NOMO-1 treated with dmso at 0.1 percent for 144 hours (cell line): ENCODE results near the gene CHML.

Experiments used
- DNase-seq: peaks from one replicate; lab custom pipeline; 2025; ENCODE audit not compliant: unreplicated experiment; lab: John Stamatoyannopoulos, UW

CHML gene

GRCh38 chr1:241622669-241623068, 17.5 kb downstream of the CHML start:
- no peak for DNase-seq

- no peak for DNase-seq
Observed at GRCh38 chr1:241617426-241617825, 22.7 kb downstream of the CHML start.

DNA sequence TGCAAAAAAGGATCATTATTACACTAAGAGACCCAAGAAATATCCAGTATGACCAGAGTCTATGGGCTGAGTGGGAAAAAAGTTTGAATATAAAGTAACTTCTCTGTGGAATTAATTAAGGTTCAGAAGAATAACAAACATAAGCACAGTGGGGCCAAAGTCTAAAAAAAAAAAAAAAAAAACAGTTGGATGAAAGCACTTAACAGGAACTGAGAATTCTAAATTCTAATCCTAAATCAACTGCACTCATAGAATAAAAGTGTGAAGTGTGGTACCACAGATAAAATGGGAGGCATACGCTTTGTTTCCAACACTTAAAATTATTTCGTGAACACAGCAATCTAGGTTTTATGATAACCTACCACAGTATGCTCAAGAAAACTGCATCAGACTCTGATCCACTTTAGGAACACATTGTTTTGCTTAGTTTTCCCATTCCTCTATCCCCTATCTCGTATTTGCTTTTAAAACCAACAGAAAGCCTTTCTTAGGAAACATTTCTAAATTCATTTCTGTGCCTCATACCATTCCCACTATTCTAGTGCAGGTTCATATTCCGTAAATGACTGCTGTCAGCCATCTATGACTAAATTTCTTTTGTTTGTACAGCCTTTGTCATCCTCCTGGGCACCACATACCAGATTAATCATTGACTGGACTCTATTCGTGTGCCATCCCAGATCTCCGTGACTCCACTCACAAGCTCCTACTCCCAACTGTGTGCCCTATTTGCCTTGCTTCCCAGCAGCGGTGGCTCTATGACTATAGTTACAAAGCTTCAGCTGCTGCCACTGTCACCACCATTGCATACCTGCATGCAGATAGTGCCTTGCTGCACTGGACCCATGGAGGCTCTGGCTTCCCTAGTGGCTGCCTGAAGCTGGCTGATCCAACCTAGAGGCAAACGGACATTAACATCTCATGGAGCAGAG, 24.9 kb downstream of the CHML start:
- DNase-seq: no peak

DNA sequence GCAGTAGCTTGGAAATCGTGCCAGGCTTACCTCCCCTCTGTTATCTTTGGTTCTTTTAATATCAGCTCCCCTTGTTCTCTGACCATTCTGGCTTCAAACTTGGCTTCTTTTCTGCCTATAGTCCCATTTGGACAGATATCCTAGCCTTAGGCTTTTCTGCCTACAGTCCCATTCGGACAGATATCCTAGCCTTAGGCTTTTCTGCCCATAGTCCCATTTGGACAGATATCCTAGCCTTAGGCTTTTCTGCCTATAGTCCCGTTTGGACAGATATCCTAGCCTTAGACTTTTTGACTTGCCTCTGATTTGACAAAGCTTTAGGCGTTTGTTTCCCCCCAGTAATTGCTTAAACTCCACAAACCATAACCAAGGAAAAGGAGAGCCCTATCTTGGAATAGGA, 25.6 kb downstream of the CHML start:
- DNase-seq: no peak

DNA sequence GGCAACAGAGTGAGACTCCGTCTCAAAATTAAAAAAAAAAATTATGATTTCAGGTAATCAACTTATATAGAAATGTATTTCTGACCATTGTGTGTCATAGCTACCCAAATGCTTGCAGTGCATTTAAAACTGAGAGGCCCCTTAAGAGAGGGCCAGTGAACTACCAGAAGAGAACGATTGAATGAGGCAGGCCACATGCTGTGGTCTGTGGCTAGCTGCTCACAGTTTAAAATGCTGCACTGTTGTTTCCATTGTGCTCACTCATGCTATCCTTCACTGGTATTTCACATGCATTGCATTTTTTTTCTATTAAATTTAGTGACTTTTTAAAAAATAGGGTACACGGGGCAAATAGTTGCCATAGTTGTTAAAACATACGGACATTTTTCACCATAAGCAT, 26.0 kb downstream of the CHML start:
- DNase-seq: no peak

GRCh38 chr1:241612533-241613477, 27.4 kb downstream of the CHML start:
- DNase-seq: no peak

GRCh38 chr1:241611736-241612135, 28.4 kb downstream of the CHML start:
- DNase-seq: no peak

GRCh38 chr1:241611063-241611462, 29.1 kb downstream of the CHML start:
- DNase-seq: peak; percentile 9

DNA sequence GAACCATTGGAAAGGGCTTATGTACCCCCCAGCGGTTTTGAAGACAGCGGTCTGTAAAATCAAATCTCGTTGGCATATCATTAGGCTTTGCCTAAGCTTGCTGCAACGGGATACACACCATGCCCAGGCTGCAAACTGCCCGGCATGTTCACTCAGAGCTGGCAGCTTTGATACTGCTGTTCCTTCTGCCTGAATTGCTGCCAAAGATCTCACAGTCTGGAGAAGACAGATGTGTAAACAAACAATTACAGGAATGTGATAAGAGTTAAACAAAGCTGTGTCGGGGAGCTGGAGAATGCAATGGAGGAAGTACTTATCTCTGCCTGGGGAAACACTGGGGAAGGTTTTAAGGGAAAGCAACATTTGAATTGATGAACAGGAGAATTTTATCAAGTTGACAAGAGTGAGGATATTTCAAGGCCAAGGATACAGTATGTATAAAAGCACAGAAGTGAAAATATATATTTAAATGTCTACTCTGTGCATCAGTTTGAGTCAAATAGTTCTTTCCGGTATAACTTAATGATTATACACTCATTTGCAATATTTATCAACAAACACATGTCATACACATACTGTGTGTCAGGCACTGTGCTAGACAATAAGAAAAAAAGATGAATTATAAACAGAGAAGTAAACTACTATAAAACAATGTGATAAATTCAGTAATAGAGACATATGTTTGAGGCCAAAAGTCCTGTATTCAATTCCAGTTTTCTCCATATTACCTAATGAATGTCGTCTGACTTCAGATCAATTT, 29.9 kb downstream of the CHML start:
- no peak for DNase-seq

- DNase-seq: no peak
Observed at GRCh38 chr1:241608379-241609033, 31.7 kb downstream of the CHML start.

GRCh38 chr1:241607497-241607896, 32.7 kb downstream of the CHML start:
- no peak for DNase-seq

DNA sequence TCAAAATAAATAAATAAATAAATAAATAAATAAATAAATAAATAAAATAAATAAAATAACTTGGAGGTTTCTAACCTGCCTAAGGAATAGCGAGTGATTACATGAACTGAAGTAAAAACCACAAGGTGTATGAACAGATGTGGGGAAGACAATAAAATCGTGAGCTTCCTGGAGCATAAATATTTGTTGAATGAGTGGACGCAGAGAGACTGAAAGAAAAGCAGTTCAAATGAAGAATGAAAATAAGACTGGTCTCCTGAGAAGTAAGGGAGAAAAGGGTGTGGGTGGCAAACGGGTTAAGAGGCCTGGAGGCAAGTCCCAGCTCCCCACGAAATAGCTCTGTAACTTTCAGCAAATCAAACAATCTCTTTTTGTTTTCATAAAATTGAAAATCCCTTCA, 33.6 kb downstream of the CHML start:
- DNase-seq: no peak

GRCh38 chr1:241605146-241605805, 34.9 kb downstream of the CHML start:
- DNase-seq: no peak

GRCh38 chr1:241603731-241604245, 36.4 kb downstream of the CHML start:
- DNase-seq: no peak

DNA sequence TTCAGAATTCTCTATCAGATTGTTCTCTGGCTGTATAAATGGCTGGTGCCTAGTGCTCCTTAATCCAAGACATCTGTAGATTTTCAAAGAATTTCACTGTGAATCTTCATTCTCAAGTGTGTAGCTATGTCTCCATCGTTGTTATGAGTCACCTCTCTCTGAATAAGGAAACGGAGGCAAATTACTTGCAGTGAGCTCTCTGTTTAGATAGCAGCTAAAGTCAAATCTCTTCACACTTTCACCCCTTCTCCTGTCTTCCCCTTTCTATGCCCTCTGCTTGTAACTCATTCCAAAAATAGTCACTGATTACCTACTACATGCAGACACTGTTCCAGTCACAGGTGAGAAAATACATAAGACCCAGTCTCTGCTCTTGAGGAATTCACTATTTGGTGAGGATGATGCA, 39.7 kb downstream of the CHML start:
- peak; percentile 9 for DNase-seq

- no peak for DNase-seq
Observed at GRCh38 chr1:241598249-241598648, 41.9 kb downstream of the CHML start.

DNA sequence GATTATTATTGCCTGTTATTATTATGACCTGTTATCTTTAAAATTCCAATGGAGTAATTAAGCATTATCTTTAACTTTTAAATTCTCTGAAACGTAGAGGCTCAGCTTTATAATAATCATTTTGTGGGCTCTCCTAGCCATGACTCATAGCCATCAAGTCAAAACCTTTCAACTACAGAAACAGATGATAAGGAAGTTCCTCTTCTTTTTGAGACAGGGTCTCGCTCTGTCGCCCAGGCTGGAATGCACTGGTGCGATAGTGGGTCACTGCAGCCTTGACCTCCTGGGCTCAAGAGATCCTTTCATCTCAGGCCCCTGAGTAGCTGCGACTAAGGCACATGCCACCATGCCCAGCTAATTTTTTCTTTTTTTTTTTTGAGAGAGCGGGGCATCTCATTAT, 43.5 kb downstream of the CHML start:
- DNase-seq: no peak

DNA sequence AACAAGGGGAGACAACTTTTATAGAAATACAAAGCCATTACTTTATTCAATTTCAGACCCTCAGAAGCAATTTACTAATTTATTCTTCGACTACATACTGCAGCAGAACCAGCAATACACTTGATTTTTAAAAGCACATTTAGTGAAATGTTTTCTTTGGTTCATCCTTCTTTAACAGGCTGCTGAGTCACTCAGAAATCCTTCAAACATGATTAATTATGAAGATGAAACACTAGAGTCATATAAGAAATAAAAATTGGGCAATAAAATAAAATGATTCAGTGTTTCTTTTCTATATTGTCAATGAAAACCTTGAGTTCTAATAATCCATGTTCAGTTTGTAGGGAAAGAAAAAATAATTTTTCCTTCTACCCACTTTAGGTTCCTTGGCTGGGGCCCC, 47.0 kb downstream of the CHML start:
- DNase-seq: no peak

GRCh38 chr1:241592273-241592958, 47.8 kb downstream of the CHML start:
- peak; percentile 39 for DNase-seq
